ENCODE measurements around the gene PSMB10.
A peak's percentile ranks its signal among the peaks of the same experiment; 100 is the strongest.
"Not testable (repeated sequence)": the region's sequence is repeated elsewhere in the genome, so short reads cannot be mapped to it uniquely, and the experiment has no call there.

The PSMB10 gene

DNA sequence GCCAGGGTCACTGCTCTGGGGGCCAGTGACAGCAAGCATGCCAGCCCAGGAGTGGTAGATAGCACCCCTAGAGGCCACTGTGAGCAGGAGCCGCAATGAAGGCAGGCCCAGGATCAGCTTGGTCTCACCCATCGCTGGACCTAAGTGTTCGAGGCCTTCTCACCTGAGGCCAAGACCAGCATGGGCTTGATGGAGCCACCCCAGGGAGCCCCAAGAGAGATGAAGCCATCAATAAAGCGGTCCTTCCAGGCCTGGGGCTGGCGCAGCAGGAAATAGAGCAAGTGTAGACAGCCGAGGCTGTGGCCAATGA, 5.5 kb upstream of the PSMB10 start:
- peak; percentile 50 for DNase-seq (ENCODE audit: low read depth, low spot score)

DNA sequence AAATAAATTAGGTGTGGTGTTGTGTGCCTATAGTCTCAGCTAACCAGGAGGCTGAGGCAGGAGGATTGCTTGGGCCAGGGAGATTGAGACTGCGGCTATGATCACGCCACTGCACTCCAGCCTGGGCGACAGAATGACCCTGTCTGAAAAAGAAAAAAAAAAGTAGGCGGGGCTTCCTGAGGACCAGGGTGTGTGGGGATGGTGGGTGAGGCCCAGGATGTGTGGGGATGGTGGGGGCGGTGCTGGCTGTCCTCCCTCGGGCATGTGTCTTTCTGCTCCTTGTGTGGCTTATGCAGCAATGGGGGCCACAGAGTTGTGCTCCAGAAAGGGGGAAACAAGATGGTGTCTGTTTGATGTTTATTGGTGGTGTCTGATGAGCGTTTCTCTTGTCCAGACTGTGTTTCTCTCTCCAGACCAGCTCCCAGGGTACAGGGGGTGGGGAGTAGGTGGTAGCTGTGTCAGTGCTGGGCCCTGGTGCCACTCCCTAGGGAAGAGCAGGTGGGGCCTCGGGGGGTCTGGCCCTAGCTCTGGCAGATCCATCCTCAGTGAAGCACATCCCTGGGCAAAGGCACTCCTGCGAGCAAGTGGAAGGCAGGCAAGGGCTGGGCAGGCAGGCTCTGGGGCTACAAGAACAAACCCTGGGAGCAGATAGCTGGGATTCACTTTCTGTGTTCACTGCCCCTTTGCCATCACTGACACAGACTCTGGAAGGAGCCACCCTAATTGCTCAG, 5.0 kb upstream of the PSMB10 start:
- DNase-seq (ENCODE audit: low read depth, low spot score), result no peak

DNA sequence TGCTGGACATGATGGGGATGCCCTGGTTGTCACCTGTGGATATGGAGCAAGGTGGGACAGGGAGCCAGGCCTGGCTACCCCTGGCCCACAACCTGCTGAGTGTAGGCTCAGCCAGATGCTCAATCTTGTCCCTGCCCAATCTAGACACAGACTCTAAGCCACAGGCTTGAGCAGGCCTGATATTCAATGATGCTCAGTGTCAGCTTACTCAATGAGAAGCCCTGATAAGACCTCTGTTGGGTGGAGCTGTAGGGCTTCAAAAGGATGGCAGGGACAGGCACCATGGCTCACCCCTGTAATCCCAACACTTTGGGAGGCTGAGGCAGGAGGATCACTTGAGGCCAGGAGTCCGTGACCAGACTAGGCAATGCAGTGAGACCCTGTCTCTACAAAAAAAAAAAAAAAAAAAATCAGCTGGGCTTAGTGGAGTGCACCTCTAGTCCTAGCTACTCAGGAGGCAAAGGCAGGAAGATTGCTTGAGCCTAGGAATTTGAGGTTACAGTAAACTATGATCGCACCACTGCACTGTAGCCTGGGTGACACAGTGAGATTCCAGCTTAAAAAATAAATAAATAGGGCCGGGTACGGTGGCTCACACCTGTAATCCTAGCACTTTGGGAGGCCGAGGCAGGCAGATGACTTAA, 3.9 kb upstream of the PSMB10 start:
- no peak for DNase-seq (ENCODE audit: low read depth, low spot score)

DNA sequence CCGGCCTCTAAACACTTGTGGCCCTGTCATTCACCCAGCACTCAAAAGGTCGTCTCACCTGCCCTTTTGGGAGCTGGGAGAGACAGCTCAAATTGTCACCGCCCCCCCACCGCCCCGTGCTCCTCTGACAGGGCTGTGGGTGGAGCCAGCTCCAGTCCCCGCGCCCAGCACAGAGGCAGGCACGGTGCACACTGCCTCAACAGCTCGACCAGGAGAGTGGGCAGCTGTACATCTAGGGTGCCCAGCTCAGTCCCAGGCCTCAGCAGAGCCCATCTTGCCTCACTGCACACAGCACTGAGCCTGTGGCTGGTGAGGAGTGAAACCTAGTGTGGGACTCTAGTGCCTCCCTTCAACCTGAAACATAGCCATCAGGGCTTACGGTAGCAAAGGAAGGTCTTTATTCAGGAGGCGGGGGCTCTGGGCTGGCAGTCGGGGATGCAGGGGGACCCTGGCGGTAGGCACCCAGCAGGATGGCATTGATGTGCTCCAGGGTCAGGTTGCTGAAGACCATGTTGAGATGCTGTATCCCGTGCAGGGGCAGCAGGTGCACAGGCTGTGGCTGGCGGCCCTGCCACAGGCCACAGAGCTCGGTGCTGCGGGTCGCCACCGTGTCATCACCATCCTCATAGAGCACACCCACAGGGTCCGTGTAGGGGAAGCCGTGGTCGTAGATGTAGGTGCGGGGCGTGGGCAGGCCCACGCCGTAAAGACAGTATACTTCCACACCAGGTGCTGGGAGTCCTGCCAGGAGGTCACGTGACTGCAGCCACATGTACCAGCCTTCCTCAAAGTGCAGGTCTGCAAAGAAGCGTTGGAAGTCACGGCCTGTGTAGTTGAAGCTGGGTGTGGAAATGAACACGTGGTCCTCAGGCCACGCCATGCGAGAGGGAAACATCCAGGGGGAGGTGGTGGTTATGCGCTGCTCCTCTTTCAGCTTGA, 3.1 kb upstream of the PSMB10 start:
- no peak for DNase-seq (ENCODE audit: low read depth, low spot score)

DNA sequence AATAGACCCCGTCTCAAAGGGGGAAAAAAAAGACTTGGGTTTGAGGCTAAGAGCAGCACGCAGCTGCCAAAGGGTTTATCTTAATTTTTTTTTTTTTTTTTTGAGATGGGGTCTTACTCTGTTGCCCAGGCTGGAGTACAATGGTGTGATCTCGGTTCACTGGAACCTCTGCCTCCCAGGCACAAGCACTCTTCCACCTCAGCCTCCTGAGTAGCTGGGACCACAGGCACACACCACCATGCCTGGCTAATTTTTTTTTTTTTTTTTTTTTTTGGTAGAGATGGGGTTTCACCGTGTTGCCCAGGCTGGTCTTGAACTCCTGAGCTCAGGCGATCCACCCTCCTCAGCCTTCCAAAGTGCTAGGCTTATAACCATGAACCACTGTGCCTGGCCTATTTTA, 1.1 kb upstream of the PSMB10 start:
- DNase-seq (ENCODE audit: low read depth, low spot score), result not testable (repeated sequence)

DNA sequence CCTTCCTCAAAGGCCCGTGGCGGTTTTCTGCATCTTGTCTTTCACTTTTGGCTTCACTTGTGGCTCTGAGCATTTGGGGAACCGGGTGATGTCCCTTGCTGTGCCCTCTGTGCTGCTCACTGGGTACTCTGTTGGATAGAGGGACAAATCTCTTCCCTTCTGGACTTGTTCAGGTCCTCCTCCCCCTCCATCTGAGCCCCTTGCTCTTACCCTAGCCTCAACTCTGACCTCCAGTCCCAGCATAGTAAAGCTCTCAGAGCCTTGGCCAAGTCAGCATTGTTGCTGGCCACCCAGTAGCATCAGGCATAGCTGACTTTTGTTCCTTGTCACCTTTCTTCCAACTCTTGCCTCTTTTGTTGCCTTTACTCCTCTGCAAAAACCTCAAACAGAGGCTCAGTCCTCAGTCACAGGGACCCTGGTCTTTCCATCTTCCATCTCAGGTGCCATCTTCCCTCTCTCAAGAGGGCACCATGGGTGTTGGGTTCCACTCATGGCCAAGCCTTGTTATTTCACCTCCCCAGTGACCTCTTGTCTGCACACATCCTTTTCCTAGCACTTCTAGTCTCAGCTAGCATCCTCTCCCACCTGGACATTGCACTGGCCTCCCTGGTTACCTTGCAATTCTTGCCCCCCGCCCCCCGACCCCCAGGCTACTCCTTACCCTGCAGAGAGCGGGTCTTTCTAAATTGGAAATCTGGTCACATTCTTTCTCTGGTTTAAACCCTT, 393 bp upstream of the PSMB10 start:
- DNase-seq (ENCODE audit: low read depth, low spot score), result peak; percentile 76

DNA sequence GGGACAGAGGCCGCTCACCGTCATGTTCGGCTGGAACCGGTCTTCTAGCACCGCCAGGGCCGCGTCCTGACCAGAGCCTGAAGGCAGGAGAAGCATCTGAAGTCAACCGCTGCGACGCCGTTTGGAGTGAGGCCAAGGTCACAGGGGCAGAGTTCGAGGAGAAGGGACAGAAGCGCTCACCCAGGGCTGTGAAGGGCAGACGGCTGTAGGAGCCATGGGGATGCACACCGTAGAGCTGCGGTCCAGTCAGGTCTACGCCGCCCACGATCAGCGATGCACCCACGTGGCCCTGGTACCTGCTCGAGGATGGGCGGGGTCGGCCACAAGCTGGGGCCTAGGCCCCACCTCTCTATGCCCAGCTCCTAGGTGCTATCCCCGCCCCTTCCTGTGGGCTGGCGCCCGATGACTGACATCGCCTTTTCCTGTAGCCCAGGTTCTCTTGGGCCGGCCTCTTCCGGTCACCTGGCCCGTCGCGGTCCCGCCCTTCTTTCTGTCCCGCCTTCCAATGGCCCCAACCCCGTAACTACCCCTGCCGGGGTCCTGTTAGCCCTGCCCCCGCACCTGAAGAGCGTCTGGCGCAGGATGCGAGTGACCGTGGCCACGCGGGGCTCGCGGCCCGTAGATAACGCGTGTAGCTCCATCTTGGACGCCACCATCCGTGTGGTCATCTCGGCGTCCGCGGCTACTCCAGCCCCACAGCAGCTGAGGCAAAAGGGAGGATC, 1.1 kb downstream of the PSMB10 start:
- peak; percentile 98 for DNase-seq (ENCODE audit: low read depth, low spot score)

DNA sequence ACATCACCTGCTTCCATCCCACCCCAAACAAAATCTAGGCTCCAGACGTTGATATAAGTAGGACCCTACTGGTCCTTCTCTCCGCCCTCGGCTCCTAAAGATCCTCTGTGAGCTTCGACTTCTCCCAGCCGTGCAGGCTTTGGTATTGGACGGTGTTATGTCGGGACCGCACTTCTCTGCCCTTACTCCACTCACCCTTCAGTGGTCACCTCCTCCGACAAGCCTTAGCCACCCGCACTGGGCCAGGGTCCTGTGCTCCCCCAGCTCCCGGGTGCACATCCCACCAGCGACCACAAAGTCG, 1.6 kb downstream of the PSMB10 start:
- peak; percentile 44 for DNase-seq (ENCODE audit: low read depth, low spot score)

DNA sequence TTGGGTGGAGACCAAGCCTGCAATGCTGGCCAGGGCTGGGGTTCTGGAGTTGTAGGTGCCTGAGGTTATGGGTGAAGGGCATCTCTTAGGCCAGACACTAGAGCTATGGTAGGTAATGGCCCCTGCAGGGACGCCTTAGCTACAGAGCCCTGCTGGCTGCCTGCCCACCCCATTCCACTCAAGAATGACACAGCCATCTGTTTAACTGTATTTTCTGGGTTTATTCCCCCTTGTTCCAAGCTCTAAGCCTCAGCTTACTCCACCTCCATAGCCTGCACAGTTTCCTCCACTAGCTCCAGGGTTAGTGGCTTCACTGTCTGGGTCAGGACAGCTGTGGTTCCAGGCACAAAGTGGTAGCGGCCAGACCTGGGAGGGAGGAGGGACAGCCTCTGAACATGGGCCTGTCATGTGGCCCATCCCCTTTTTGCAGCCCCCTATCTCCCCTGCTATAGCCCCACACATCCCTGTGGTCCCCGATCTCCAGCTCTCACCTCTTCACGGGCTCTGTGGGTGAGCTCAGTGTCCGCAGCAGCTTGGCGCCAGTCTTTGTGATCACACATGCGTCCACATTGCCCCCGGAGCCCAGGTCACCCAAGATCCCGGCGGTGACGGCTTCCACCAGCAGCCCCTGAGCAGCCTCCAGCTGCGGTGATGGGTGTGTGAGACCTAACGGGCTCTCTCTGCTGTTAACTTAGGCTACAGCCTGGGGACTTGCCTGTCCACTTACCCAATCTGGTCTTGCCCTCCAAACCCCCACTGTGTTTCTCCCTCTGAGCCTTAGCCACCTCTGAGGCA, 2.1 kb downstream of the PSMB10 start:
- DNase-seq (ENCODE audit: low read depth, low spot score), result peak; percentile 32

DNA sequence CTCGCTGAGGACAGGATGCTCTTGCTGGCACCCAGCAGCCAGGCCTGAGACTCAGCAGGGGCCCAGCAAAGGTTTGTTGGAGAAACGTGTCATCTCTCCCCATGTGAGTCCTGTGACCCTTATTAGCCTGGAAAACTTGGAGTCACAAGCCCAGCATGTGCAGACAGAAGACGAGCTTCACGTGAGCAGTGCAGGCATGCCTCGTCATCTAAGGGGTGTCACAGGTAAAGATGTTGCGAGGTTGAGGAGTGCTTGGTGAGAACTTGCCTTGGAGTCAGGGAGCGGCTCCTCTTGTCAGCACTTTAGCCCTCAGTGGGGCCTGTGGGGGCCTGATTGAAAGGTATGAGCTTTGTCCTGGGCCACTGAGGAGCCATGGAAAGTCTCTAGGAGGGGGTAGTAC, 2.8 kb downstream of the PSMB10 start:
- DNase-seq (ENCODE audit: low read depth, low spot score), result no peak

DNA sequence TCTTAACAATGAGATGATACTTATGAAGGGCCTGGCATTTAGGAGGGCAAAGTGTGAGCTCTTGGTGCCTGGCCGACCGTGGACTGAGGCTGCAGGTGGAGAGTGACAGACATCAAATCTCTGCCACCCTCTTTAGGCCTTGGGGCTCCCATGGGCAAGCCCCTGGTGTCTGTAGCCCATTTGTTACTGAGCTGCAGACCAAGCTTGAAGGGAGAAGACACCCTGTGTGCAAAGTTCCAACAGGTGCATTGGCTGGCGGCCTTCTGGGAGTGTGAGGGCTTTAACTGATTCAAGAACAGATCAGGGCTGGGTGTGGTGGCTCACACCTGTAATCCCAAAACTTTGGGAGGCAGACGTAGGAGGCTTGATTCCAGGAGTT, 4.2 kb downstream of the PSMB10 start:
- no peak for DNase-seq (ENCODE audit: low read depth, low spot score)

DNA sequence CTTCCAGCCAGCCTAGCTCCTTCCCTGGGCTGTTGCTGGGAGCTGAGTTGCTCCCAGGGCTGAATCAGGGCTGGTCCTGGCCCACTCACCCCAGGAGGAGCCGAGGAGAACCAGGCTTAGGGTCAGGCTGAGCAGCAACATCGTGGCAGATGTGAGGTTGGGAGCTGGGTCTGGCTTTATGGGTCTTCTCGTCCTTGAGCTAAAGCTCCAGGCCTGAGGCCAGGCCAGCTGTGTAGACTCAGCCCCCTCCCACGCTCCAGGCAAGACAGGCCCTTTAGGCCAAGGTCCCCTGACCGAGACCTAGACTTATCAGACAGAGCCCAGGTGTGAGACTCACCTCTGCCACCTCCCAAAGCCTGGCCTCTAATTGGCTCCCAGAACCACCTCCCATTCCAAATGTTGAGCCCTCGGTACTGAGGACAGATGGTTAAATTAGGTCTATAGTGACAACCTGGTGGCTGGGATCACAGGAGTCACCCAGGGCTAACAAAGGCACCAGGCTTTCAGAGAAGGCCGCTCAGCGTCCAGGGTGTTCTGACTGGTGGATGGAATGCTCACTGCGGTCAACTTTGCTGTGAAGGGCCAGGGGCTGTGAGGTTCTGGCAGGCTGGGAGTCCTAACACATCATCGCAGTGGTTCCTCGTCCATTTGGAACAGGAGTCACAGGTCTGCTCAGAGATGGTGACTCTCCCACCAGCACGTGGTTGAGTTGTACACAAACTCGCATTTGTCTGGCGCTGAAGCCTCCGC, 4.8 kb downstream of the PSMB10 start, which contains the start of gene CTRL:
Gene CTRL (minus strand): TSS at position 151 of the 750 bp plus-strand sequence. CDS start 10 bp downstream, at position 141.
- no peak for DNase-seq (ENCODE audit: low read depth, low spot score)

DNA sequence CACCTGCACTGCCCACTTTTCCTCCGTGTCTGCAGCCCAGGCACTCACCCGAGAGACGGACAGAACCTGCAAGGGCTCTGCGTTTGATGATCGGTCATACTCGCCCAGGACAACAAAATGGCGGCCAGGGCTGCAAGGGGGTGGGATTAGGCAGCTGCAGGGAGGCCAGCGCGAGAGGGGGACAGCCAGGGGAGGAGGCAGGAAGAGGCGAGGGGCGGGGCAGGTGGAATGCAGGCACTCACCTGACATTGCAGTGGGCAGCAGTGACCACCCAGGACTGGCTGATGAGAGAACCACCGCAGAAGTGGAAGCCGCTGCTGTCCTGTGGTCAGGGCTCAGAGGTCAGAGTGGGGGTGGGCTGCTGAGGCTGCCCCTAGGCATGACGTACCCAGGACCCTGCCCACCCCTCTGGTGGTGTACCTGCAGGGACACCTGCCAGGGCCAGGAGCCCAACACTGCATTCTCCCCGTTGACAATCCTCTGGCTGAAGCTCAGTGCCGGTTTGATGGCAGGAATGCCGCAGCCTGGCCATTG, 5.9 kb downstream of the PSMB10 start:
- no peak for DNase-seq (ENCODE audit: low read depth, low spot score)

DNA sequence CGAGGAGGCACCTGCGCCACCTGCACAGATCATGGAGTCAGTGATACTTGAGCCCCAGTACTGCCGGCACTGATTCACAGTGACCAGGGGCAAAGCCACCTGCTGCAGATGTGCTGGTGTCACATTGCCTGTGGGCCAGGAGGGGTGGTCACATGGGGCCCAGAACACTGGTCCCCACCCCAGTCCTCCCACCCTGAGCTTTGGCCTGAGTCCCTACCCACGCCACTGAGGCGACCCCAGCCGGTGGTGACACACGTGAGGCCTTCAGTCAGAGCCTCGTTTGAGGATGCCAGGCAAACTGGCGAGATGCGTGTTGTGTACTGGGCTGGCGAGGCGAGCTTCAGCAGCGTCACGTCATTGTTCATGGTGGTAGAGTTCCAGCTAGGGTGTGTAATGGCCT, 6.5 kb downstream of the PSMB10 start:
- DNase-seq (ENCODE audit: low read depth, low spot score), result no peak

DNA sequence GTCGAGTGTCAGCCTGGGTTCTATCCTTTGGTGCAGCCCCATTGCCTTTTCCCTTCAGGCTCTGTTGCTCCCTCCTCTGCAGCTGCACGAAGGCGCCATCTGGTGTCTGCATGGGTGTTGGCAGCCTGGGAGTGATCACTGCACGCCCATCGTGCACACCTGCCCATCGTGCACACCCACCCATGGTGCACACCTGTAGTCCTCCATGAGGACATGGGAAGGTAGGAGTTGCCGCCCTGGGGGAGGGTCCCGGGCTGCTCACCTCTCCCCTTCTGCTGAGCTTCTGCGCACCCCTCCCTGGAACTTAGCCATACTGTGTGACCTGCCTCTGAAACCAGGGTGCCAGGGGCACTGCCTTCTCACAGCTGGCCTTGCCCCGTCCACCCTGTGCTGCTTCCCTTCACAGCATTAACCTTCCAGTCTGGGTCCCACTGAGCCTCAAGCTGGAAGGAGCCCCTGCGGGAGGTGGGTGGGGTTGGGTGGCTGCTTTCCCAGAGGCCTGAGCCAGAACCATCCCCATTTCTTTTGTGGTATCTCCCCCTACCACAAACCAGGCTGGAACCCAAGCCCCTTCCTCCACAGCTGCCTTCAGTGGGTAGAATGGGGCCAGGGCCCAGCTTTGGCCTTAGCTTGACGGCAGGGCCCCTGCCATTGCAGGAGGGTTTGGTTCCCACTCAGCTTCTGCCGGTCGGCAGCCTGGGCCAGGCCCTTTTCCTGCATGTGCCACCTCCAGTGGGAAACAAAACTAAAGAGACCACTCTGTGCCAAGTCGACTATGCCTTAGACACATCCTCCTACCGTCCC, 7.9 kb downstream of the PSMB10 start:
- peak; percentile 79 for DNase-seq (ENCODE audit: low read depth, low spot score)

DNA sequence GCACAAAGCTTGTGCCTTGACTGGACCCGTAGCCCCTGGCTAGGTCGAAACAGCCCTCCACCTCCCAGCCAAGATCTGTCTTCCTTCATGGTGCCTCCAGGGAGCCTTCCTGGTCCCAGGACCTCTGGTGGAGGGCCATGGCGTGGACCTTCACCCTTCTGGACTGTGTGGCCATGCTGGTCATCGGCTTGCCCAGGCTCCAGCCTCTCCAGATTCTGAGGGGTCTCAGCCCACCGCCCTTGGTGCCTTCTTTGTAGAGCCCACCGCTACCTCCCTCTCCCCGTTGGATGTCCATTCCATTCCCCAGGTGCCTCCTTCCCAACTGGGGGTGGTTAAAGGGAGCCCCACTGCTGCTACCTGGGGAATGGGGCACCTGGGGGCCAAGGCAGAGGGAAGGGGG, 8.5 kb downstream of the PSMB10 start:
- no peak for DNase-seq (ENCODE audit: low read depth, low spot score)

DNA sequence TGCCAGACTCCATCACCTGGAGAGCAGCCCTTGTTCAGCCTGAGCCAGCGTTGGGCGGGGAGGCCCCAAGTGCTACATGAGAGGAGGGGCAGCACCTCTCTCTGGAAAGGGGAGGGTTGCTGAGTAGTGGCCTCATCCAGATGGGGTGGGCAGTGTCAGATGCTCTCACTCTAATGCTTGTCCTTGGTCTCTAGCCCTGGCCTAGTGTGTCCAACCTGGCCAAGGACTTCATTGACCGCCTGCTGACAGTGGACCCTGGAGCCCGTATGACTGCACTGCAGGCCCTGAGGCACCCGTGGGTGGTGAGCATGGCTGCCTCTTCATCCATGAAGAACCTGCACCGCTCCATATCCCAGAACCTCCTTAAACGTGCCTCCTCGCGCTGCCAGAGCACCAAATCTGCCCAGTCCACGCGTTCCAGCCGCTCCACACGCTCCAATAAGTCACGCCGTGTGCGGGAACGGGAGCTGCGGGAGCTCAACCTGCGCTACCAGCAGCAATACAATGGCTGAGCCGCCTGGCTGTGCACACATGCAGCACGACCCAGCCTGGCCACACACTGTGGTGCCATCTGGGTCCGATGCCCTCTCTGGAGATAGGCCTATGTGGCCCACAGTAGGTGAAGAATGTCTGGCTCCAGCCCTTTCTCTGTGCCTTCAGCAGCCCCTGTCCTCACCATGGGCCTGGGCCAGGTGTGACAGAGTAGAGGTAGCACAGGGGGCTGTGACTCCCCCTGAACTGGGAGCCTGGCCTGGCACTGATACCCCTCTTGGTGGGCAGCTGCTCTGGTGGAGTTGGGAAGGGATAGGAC, 9.3 kb downstream of the PSMB10 start:
- DNase-seq (ENCODE audit: low read depth, low spot score), result no peak
